Omental fat pad (tissue), 4 donors: Measurements from ENCODE around the gene AFAP1. TPM values are rescaled to one million over a fixed set of nuclear protein-coding genes. Genes with fewer than 3 reads are reported as not detected.

Source experiments
- ATAC-seq: fragments of 150-250 bp; one replicate; pipeline ENCODE4 v1.9.1; 2016; ENCODE audit warnings: mild to moderate bottlenecking, moderate library complexity; ENCODE audit not compliant: low FRiP score
- DNase-seq: peaks from one replicate; pipeline ENCODE4 v3.0.0-alpha.2; 2019; ENCODE audit warnings: low spot score
- total RNA-seq, 4 donors: library from RNA; depleted of rRNA; stranded (reverse); fragments of >200 nt; gene quantifications; one replicate each; pipeline ENCODE4 v1.1.0, GENCODE V29; 2016
- TF ChIP-seq, protein P1 (sequence below), 3 donors: fragments of 450-650 bp; IDR thresholded peaks; one replicate each; pipeline ENCODE4 v1.5.1; 2016 to 2017; ENCODE audit warnings: antibody characterized with exemption in 3 of 3, mild to moderate bottlenecking in 3 of 3, moderate library complexity in 2 of 3

The AFAP1 gene
- total RNA-seq, 4 donors from 2014 or later, result 24.6 to 35.5 (median 26.9) TPM

DNA sequence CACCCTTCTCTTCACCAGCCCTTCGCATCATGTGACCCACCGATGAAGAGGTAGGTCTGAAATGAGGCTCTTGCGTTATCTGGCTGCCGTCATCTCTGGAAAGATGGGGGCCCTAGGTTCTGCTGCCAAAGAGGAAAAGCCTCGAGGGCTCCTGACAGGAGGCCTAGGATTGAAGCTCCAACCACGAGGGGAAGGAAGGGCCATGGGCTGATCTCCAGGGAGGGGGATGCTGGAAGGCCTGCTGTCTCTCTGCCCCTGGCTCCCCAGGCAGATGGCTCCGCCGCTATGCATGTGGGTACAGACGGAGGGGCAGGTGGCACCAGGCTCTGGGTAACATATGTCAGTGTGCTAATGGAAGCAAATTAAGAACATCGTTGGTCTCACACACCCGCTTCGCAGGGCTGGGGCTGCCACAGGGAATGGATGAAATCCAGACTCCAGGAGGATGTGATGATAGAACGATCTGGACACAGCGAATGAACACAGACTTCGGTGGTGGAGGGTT lies 44.9 kb downstream of the AFAP1 start:
- DNase-seq, result no peak
- TF ChIP-seq, protein P1, sequence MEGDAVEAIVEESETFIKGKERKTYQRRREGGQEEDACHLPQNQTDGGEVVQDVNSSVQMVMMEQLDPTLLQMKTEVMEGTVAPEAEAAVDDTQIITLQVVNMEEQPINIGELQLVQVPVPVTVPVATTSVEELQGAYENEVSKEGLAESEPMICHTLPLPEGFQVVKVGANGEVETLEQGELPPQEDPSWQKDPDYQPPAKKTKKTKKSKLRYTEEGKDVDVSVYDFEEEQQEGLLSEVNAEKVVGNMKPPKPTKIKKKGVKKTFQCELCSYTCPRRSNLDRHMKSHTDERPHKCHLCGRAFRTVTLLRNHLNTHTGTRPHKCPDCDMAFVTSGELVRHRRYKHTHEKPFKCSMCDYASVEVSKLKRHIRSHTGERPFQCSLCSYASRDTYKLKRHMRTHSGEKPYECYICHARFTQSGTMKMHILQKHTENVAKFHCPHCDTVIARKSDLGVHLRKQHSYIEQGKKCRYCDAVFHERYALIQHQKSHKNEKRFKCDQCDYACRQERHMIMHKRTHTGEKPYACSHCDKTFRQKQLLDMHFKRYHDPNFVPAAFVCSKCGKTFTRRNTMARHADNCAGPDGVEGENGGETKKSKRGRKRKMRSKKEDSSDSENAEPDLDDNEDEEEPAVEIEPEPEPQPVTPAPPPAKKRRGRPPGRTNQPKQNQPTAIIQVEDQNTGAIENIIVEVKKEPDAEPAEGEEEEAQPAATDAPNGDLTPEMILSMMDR (IDR thresholded peaks at IDR 0.05), result no peak
- ATAC-seq, result no peak

DNA sequence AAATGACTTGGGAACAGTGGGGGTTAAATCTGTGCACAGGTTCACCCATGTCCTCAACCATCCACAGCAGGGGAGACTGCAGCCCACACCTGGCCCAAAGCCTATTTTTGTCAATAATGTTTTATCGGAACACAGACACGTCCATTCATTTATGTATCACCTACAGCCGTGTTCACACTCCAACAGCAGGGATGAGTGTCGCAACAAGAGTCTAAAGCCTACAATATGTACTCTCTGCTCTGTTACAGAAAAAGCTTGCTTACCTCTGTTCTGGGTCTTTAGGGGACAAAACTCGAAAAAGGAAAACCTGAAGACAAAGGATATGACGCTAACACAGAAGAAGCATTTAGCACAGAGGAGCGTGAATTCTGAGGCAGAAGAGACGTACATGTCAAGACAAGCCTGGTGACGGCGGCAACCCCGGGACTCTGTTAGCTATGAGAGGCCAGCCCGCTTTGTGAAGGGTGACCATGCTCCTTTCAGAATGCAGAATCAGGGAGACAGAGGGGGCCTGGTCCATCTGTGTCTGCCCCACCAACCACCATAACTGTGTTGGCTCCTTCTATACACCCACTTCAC lies 45.5 kb downstream of the AFAP1 start:
- DNase-seq (no peak), ATAC-seq (no peak)
- TF ChIP-seq, protein P1 (IDR thresholded peaks at IDR 0.05), result no peak

DNA sequence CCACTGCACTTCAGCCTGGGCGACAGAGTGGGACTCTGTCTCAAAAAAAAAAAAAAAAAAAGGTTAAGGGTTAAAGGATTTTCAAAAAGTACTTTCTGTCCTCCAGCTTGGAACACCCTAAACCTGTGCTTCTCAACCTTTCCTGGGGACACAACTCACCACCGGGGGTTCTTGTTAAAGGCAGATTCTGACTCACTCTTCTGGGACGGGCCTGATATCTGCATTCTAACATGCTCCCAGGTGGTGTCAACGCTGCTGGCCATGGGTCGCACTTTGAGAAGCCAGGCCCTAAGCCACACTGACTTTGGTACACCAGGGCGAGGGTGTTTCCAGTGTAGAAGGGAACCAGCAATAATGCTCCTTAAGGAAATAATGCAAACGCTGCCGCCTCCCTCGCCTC lies 46.1 kb downstream of the AFAP1 start:
- DNase-seq (no peak), ATAC-seq (no peak)
- TF ChIP-seq, protein P1 (IDR thresholded peaks at IDR 0.05), result no peak

DNA sequence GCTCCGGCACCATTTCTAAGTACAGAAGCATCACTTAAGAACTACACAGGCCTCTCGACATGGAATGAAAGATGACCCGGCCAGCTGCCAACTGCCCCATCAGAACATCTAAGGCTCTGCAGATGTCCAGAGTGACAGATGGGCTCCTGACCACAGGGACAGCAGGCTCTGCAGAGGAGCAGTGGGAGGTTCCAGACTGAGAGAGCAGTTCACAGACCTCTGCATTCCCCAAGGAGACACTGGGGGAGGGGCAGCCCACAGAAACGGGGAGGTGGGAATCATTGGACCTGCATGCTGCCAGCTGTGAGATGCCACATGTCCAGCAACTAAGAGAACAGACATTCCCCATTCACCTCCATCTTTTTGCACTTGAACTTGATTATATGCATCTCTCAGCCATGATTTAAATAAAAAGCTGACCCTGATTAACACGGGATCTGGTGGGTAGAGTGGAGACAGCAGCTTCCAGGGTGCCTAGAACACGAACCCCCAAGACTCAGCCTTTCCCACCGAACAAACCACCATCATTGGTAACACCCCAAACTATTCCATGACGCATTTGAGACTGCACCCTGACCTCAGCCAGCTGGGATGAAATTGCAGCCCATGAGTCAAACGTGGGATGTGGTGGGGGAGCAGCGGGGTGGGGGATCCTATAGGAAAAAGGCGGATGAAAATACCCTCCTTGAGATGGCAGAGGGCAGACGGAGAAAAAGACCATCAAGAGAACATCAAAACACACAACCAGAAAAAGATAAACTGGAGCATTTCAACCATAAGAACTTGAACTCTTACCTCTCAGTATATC lies 47.2 kb downstream of the AFAP1 start:
- TF ChIP-seq, protein P1 (IDR thresholded peaks at IDR 0.05), result no peak
- DNase-seq, result no peak
- no peak for ATAC-seq

DNA sequence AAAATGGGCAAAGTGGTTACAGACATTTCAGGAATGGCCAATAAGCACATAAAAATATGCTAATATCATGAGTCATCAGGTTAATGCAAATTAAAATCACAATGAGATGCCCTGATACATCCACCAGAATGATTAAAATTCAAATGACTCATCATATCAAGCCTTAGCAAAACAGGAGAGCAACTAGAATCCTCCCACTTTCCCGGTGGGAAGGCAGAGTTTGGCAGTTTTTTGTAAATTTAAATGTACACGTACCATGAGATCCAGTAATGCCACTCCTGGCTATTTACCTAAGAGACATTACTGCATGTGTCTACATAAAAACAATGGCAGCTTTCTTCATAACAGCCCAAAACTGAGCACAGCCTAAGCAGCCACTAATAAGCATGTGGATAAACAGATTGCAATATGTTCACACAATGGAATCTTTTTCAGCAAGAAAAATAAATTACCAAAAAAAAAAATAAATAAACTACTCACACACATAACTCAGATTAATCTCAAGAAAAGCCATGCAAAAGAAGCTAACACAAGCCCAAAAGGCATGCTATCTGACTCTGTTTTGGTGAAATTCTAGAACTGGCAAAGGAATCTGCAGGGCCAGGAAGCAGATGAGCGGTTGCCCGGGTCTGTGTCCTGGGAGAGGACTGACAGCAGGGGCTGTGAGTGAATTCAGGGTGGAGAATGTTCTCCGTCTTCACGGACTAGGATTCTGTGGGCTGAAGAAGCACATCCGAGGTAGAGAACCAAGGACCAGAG lies 48.8 kb downstream of the AFAP1 start:
- ATAC-seq, result peak; percentile 80
- TF ChIP-seq, protein P1 (IDR thresholded peaks at IDR 0.05), result no peak
- DNase-seq, result no peak

DNA sequence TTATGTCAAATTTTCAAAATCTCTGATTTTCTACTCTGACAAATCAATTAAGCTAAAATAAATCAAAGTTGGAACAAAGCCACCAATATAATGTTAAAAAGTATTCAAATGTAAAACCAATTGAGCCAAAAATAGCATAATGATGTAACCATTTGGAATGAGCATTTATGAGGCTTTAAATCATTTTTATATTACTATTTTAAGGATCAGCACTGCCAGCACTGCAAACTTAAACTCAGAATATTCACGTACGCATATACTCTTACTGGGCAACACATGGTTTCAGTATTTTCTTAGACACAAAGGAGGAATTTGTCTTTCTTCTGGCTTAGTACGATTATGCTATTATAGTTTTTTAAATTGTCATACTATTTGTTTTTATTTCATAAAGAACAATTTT lies 52.2 kb downstream of the AFAP1 start:
- TF ChIP-seq, protein P1 (IDR thresholded peaks at IDR 0.05), result no peak
- DNase-seq (no peak), ATAC-seq (no peak)
